ENCODE results near the gene LURAP1L.
A peak's percentile ranks its signal among the peaks of the same experiment; 100 is the strongest.

The LURAP1L gene

DNA sequence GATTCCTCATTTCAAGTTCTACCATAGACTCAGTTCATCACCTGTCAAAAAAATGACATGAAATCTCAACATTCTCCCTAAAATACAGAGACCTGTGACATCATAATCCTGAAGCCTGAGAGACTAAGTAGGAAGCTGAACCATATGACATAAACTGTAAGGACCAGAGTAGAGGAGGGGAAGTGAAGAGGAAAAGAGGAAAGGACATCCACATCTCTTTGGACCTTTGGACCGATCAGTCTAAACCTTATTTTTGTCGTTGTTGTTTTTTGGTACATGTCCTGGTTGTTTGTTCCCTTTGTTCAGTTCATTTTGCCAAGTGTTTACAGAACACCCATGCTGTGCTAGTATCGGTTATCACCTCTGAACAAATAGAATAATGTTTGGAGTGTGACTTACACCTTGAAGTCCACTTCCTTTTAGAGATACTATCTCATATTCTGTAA lies 41.9 kb downstream of the LURAP1L start:
- H3K27me3 ChIP-seq, result no peaks in the 10 kb centered on the region
- H3K4me3 ChIP-seq (ENCODE audit: low read depth, low read length), result no peak overlapping the region
- DNase-seq, result no peak
- H3K4me1 ChIP-seq, result peaks cover 29% of the 10 kb centered on the region
- no peaks in the 10 kb centered on the region for H3K9me3 ChIP-seq
- TF ChIP-seq, protein P1, sequence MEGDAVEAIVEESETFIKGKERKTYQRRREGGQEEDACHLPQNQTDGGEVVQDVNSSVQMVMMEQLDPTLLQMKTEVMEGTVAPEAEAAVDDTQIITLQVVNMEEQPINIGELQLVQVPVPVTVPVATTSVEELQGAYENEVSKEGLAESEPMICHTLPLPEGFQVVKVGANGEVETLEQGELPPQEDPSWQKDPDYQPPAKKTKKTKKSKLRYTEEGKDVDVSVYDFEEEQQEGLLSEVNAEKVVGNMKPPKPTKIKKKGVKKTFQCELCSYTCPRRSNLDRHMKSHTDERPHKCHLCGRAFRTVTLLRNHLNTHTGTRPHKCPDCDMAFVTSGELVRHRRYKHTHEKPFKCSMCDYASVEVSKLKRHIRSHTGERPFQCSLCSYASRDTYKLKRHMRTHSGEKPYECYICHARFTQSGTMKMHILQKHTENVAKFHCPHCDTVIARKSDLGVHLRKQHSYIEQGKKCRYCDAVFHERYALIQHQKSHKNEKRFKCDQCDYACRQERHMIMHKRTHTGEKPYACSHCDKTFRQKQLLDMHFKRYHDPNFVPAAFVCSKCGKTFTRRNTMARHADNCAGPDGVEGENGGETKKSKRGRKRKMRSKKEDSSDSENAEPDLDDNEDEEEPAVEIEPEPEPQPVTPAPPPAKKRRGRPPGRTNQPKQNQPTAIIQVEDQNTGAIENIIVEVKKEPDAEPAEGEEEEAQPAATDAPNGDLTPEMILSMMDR (IDR thresholded peaks at IDR 0.05; ENCODE audit: low read depth, low read length), result no peak
- H3K36me3 ChIP-seq, result no peaks in the 10 kb centered on the region

DNA sequence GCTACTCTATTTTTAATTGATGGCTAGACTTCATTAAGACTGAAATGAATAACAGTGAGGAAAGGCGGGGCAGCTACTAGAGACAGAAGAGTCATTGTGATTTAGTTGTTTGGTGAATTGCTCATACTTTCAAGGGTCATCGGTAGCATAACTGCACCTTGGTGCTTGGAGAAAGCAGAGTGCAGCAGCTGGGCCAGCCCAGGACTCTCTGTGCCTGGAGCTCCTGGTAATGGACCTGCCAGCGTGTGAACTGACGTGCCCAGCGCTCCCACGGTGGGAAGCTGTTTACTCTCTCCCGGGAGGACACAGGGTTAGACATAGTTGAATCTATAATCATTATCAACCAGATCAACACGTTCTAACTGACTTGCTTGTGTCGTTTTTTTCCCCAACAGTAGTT lies 42.9 kb downstream of the LURAP1L start:
- TF ChIP-seq, protein P1 (IDR thresholded peaks at IDR 0.05; ENCODE audit: low read depth, low read length), result no peak
- Histone ChIP-seq H3K4me1 (peaks cover 21% of the 10 kb centered on the region), H3K27me3 (no peaks in the 10 kb centered on the region), H3K4me3 (ENCODE audit: low read depth, low read length) (no peak overlapping the region), H3K36me3 (no peaks in the 10 kb centered on the region), H3K9me3 (no peaks in the 10 kb centered on the region)
- DNase-seq, result no peak

DNA sequence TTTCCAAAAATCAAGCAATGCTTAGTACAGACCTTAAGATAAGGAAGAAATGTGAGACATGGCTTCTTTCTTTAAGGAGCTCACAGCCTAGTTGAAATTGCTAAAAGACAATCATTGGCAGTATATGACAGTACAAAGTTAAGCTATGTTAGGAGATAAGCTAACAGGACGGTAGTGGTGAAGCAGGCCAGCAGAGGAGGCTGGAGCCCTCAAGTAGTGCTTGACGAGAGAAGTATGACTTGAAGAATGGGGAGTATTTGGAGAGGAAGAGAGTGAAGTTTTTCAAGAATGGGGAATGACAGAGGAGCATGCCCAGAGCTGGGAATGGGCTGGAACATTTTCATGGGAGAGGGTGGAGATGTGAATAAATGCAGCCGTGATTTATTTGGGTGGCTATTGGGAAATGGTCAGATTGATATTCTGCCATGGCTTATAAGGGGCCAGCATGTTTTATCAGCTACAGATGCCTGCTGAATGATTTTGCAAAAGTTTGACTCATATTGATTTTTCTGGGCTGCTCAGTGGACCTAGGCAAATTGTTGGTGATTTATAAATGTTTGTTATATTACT lies 43.7 kb downstream of the LURAP1L start:
- H3K4me1 ChIP-seq, result peaks cover 17% of the 10 kb centered on the region
- H3K27me3 ChIP-seq, result no peaks in the 10 kb centered on the region
- no peak overlapping the region for H3K4me3 ChIP-seq (ENCODE audit: low read depth, low read length)
- TF ChIP-seq, protein P1 (IDR thresholded peaks at IDR 0.05; ENCODE audit: low read depth, low read length), result no peak
- H3K36me3 ChIP-seq, result no peaks in the 10 kb centered on the region
- DNase-seq, result no peak
- H3K9me3 ChIP-seq, result no peaks in the 10 kb centered on the region

DNA sequence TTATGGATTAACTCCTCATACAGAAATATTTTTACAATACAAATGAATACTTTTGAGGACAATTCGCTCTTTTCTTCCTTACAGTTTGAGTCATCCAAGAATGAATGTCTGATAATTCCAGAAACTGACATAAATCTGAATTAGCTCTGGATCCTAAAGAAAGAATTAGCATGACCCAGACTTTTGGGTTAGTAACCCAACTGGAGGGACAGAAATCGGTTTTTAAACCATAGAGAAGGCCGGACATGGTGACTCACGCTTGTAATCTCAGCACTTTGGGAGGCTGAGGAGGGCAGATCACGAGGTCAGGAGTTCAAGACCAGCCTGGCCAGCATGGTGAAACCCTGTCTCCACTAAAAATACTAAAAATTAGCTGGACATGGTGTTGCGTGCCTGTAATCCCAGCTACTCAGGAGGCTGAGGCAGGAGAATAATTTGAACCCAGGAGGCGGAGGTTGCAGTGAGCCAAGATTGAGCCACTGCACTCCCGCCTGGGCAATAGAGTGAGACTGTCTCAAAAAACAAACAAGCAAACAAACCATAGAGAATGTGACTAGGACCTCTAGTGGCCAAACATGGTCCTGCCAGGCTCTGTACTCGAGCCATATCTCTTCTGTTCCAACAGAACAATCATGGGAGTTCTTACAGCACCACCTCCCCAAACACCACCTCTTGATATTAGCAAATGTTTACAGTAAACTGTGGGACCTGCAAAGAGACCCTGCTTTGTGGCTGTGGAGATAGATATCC lies 44.8 kb downstream of the LURAP1L start:
- Histone ChIP-seq H3K4me1 (peaks cover 15% of the 10 kb centered on the region), H3K4me3 (ENCODE audit: low read depth, low read length) (no peak overlapping the region), H3K9me3 (no peaks in the 10 kb centered on the region), H3K36me3 (no peaks in the 10 kb centered on the region), H3K27me3 (no peaks in the 10 kb centered on the region)
- TF ChIP-seq, protein P1 (IDR thresholded peaks at IDR 0.05; ENCODE audit: low read depth, low read length), result peak; percentile 69
- peak; percentile 49 for DNase-seq

DNA sequence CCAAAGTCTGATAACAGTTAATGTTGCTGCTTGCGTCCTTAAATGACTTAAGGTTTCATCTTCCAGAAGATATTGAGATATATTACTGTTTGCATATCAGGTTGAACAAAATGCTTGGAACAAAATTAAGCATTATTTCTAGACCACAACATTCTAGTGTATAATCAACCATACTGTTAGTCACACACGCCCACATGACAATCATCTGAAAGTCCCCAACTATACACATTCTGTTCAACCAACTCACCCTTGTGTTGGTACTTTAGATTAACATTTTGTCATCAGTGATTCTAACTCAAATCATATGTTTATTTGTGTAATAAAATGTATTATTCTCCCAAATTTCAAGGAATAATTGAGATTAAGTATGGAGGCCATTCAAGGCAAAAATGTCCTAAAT lies 47.3 kb downstream of the LURAP1L start:
- no peaks in the 10 kb centered on the region for H3K4me1 ChIP-seq

More for the DNA sequence above, 47.3 kb downstream of the LURAP1L start:
- no peak overlapping the region for H3K4me3 ChIP-seq (ENCODE audit: low read depth, low read length)
- H3K36me3 ChIP-seq, result no peaks in the 10 kb centered on the region
- H3K27me3 ChIP-seq, result no peaks in the 10 kb centered on the region
- H3K9me3 ChIP-seq, result no peaks in the 10 kb centered on the region
- no peak for DNase-seq
- TF ChIP-seq, protein P1 (IDR thresholded peaks at IDR 0.05; ENCODE audit: low read depth, low read length), result no peak

Data from BE2C (cell line).